Neutrophil (primary cell): ENCODE measurements around the gene C22orf31.

Experiments
- H3K27ac ChIP-seq: fragments of 200-600 bp; sonication (generic); 2 replicates; pipeline ENCODE4 v1.5.1; 2016; ENCODE audit warnings: mild to moderate bottlenecking, moderate library complexity
- H3K27me3 ChIP-seq: fragments of 200-600 bp; sonication (generic); 2 replicates; pipeline ENCODE4 v1.6.0; 2016; ENCODE audit warnings: mild to moderate bottlenecking
- H3K36me3 ChIP-seq: fragments of 200-600 bp; sonication (generic); 2 replicates; pipeline ENCODE4 v1.5.1; 2017
- H3K4me1 ChIP-seq, 2 experiments: fragments of 200-600 bp in 1 of 2; sonication (generic) in 1 of 2; 1 replicate in 1 of 2; 2 replicates in 1 of 2; pipeline versions ENCODE4 v1.5.1 to v1.6.1; 2013 to 2016; ENCODE audit warnings: low read depth in 1 of 2, low read length in 1 of 2, mild to moderate bottlenecking in 1 of 2, moderate library complexity in 1 of 2; ENCODE audit not compliant: control insufficient read depth in 1 of 2, insufficient read depth in 1 of 2
- H3K4me3 ChIP-seq, 2 experiments: fragments of 200-600 bp in 1 of 2; sonication (generic) in 1 of 2; 1 replicate in 1 of 2; 2 replicates in 1 of 2; pipeline ENCODE4 v1.5.1; 2013 to 2016; ENCODE audit warnings: low read depth in 1 of 2, low read length in 1 of 2, mild to moderate bottlenecking in 1 of 2, moderate library complexity in 1 of 2
- H3K9me3 ChIP-seq: fragments of 200-600 bp; sonication (generic); 2 replicates; pipeline ENCODE4 v1.5.1; 2016
- CTCF ChIP-seq: fragments of 200-600 bp; sonication (generic); IDR thresholded peaks from 2 replicates; pipeline ENCODE4 v1.5.1; 2016; ENCODE audit warnings: antibody characterized with exemption

C22orf31 gene

GRCh38 chr22:29028468-29028867 is 33.2 kb downstream of the C22orf31 start:
- Histone ChIP-seq H3K27me3 (peaks cover 73% of the 10 kb centered on the region), H3K9me3 (no peaks in the 10 kb centered on the region), H3K4me3 (no peak overlapping the region), H3K4me1 (peaks cover 0 to 4% of the 10 kb centered on the region in 2 experiments), H3K36me3 (no peaks in the 10 kb centered on the region), H3K27ac (no peak overlapping the region)
- TF ChIP-seq CTCF: no peak

GRCh38 chr22:29026579-29026978 is 35.1 kb downstream of the C22orf31 start:
- Histone ChIP-seq H3K9me3 (no peaks in the 10 kb centered on the region), H3K27me3 (peaks cover 71% of the 10 kb centered on the region), H3K4me1 (peaks cover 0 to 4% of the 10 kb centered on the region in 2 experiments), H3K4me3 (no peak overlapping the region), H3K27ac (no peak overlapping the region), H3K36me3 (no peaks in the 10 kb centered on the region)
- TF ChIP-seq CTCF: no peak

- Histone ChIP-seq H3K36me3 (no peaks in the 10 kb centered on the region), H3K4me1 (no peaks in the 10 kb centered on the region), H3K9me3 (no peaks in the 10 kb centered on the region), H3K27me3 (peaks cover 38% of the 10 kb centered on the region), H3K27ac (no peak overlapping the region), H3K4me3 (no peak overlapping the region)
- no peak for TF ChIP-seq CTCF
Measured at GRCh38 chr22:29023172-29023796, 38.3 kb downstream of the C22orf31 start.

- TF ChIP-seq CTCF: no peak
- Histone ChIP-seq H3K36me3 (no peaks in the 10 kb centered on the region), H3K4me1 (no peaks in the 10 kb centered on the region), H3K27ac (no peak overlapping the region), H3K27me3 (peaks cover 28% of the 10 kb centered on the region), H3K9me3 (no peaks in the 10 kb centered on the region), H3K4me3 (no peak overlapping the region)
Measured at GRCh38 chr22:29022101-29022817, 39.4 kb downstream of the C22orf31 start.

GRCh38 chr22:29018293-29019189 is 43.1 kb downstream of the C22orf31 start:
- no peak overlapping the region for H3K27ac ChIP-seq
- peaks cover 24% of the 10 kb centered on the region for H3K27me3 ChIP-seq
- no peak overlapping the region for H3K4me3 ChIP-seq
- no peaks in the 10 kb centered on the region for H3K9me3 ChIP-seq
- no peaks in the 10 kb centered on the region for H3K36me3 ChIP-seq
- no peak for TF ChIP-seq CTCF
- H3K4me1 ChIP-seq: no peaks in the 10 kb centered on the region
